PC-3 (cell line): ENCODE measurements around the gene FZR1.
A peak's percentile ranks its signal among the peaks of the same experiment; 100 is the strongest.

Source experiments
- CTCF ChIP-seq: fragments of 300-600 bp; sonication (generic); conservative IDR thresholded peaks from 2 replicates; pipeline ENCODE4 v1.5.1; 2017; ENCODE audit warnings: antibody characterized with exemption, low read depth, mild to moderate bottlenecking, low read length
- EZH2 ChIP-seq: fragments of 300-600 bp; sonication (generic); IDR thresholded peaks from one replicate; pipeline ENCODE4 v1.6.1; 2017; ENCODE audit warnings: antibody characterized with exemption, mild to moderate bottlenecking, low read length; ENCODE audit not compliant: unreplicated experiment

- TF ChIP-seq EZH2 = no peak
- TF ChIP-seq CTCF = 0 out of 2 replicates have a peak, but pooled peaks have one; percentile 11
Observed at GRCh38 chr19:3520166-3521103, 14.3 kb downstream of the FZR1 start.
